Muscle of leg (tissue), 9 donors: ENCODE measurements around the gene TMLHE. TPM values are rescaled to one million over a fixed set of nuclear protein-coding genes. Genes with fewer than 3 reads are reported as not detected.

Experiments
- polyA plus RNA-seq, 8 donors: library from polyadenylated mRNA; unstranded; fragments of 120-200 nt; gene quantifications; one replicate each; pipeline versions ENCODE4 v1.2.1 to v1.2.3, GENCODE V29; 2013; ENCODE audit warnings: inconsistent platforms in 1 of 8, low replicate concordance in 1 of 8; ENCODE audit not compliant: insufficient read length in 8 of 8, insufficient read depth in 1 of 8
- total RNA-seq: library from RNA; stranded (reverse); fragments of 120-200 nt; gene quantifications from one replicate; pipeline ENCODE4 v1.2.4, GENCODE V29; 2013

The TMLHE gene
- total and polyA plus RNA-seq, 9 donors: 17.7 to 20.2 (median 19.3) TPM

Other genes starting within 250 kb of the TMLHE start
- not detected for gene F8A2, start 230.9 kb downstream of the TMLHE start, total RNA-seq
- not detected for gene F8A2, start 230.9 kb downstream of the TMLHE start, polyA plus RNA-seq
- 0.84 TPM for gene F8A3, start 154.3 kb downstream of the TMLHE start, total RNA-seq
- gene F8A3, start 154.3 kb downstream of the TMLHE start, polyA plus RNA-seq: 10 to 100 TPM in 1 of 8 donors, 1 to 10 TPM in 6, under 1 TPM in 1; 0.33 to 12.9 (median 5.5) TPM
- gene SPRY3, start 366 bp downstream of the TMLHE start, total RNA-seq: 0.66 TPM
- 1 to 10 TPM in 7 of 8 donors, under 1 TPM in 1; 0.99 to 1.5 (median 1.1) TPM for gene SPRY3, start 366 bp downstream of the TMLHE start, polyA plus RNA-seq